ENCODE results near the gene SLC10A6.

Gene SLC10A6, protein sequence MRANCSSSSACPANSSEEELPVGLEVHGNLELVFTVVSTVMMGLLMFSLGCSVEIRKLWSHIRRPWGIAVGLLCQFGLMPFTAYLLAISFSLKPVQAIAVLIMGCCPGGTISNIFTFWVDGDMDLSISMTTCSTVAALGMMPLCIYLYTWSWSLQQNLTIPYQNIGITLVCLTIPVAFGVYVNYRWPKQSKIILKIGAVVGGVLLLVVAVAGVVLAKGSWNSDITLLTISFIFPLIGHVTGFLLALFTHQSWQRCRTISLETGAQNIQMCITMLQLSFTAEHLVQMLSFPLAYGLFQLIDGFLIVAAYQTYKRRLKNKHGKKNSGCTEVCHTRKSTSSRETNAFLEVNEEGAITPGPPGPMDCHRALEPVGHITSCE

GRCh38 chr4:86848732-86849619 lies at the start of gene SLC10A6:
Gene SLC10A6 (minus strand): TSS chr4:86849384. CDS start chr4:86849115, 269 bp downstream.
- H3K36me3 ChIP-seq (ENCODE audit: control insufficient read depth, insufficient read depth, low read length): no peaks in the 10 kb centered on the region
- no peak for TF ChIP-seq CTCF (IDR thresholded peaks at IDR 0.05; ENCODE audit: insufficient read depth, low read length, poor library complexity, severe bottlenecking)
- no peak within 1 kb of the TSS for H3K4me3 ChIP-seq (replicated peaks; ENCODE audit: low read depth, low read length)
- H3K27me3 ChIP-seq (replicated peaks; ENCODE audit: control insufficient read depth, insufficient read depth, low read length): peaks cover 2% of the 10 kb centered on the region
- no peak for DNase-seq (ENCODE audit: extremely low read depth, insufficient read length)

GRCh38 chr4:86898562-86898961 lies 49.4 kb upstream of the SLC10A6 start:
- Histone ChIP-seq H3K27me3 (replicated peaks; ENCODE audit: control insufficient read depth, insufficient read depth, low read length) (no peaks in the 10 kb centered on the region), H3K36me3 (ENCODE audit: control insufficient read depth, insufficient read depth, low read length) (no peaks in the 10 kb centered on the region), H3K4me3 (replicated peaks; ENCODE audit: low read depth, low read length) (no peak overlapping the region)
- DNase-seq (ENCODE audit: extremely low read depth, insufficient read length): no peak
- TF ChIP-seq CTCF (IDR thresholded peaks at IDR 0.05; ENCODE audit: insufficient read depth, low read length, poor library complexity, severe bottlenecking): peak; percentile 23

GRCh38 chr4:86896596-86896995 lies 47.4 kb upstream of the SLC10A6 start:
- H3K36me3 ChIP-seq (ENCODE audit: control insufficient read depth, insufficient read depth, low read length): no peaks in the 10 kb centered on the region
- no peak for DNase-seq (ENCODE audit: extremely low read depth, insufficient read length)
- TF ChIP-seq CTCF (IDR thresholded peaks at IDR 0.05; ENCODE audit: insufficient read depth, low read length, poor library complexity, severe bottlenecking): no peak
- no peaks in the 10 kb centered on the region for H3K27me3 ChIP-seq (replicated peaks; ENCODE audit: control insufficient read depth, insufficient read depth, low read length)
- no peak overlapping the region for H3K4me3 ChIP-seq (replicated peaks; ENCODE audit: low read depth, low read length)

GRCh38 chr4:86895692-86896488 lies 46.7 kb upstream of the SLC10A6 start:
- no peak overlapping the region for H3K4me3 ChIP-seq (replicated peaks; ENCODE audit: low read depth, low read length)
- DNase-seq (ENCODE audit: extremely low read depth, insufficient read length): peak; percentile 32
- peak; percentile 60 for TF ChIP-seq CTCF (IDR thresholded peaks at IDR 0.05; ENCODE audit: insufficient read depth, low read length, poor library complexity, severe bottlenecking)
- no peaks in the 10 kb centered on the region for H3K27me3 ChIP-seq (replicated peaks; ENCODE audit: control insufficient read depth, insufficient read depth, low read length)
- H3K36me3 ChIP-seq (ENCODE audit: control insufficient read depth, insufficient read depth, low read length): no peaks in the 10 kb centered on the region

DNA sequence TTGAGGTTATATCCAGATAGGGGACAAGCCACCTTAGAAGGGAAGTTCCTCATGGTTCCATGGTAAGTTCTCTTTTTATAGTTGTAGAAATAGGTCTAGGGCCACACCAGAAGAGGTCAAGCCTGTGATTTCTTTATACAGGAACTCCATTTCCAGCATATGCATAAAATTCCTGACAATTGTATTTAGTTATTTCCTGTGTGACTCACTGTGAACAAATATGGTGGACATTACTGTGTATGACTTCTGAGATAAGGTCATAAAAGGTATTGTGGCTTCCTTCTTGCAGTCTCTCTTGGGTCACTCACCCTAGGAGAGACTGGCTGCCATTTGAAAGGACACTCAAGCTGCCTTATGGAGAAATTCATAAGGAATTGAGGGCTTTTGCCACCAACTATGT lies 45.3 kb upstream of the SLC10A6 start:
- Histone ChIP-seq H3K4me3 (replicated peaks; ENCODE audit: low read depth, low read length) (no peak overlapping the region), H3K27me3 (replicated peaks; ENCODE audit: control insufficient read depth, insufficient read depth, low read length) (no peaks in the 10 kb centered on the region), H3K36me3 (ENCODE audit: control insufficient read depth, insufficient read depth, low read length) (no peaks in the 10 kb centered on the region)
- DNase-seq (ENCODE audit: extremely low read depth, insufficient read length): no peak
- no peak for TF ChIP-seq CTCF (IDR thresholded peaks at IDR 0.05; ENCODE audit: insufficient read depth, low read length, poor library complexity, severe bottlenecking)

Data from GM06990 (cell line).